Skeletal muscle cell (primary cell): ENCODE measurements around the gene PRR7.
"Not testable (repeated sequence)": the region's sequence is repeated elsewhere in the genome, so short reads cannot be mapped to it uniquely, and the experiment has no call there.

Experiments used
- DNase-seq: peaks from one replicate; pipeline ENCODE4 v3.0.0-alpha.2; 2010; ENCODE audit warnings: low read depth
- H3K4me3 ChIP-seq: 2 replicates; pipeline ENCODE4 v1.5.1; 2011; ENCODE audit warnings: low read depth, mild to moderate bottlenecking, control low read depth, low read length, moderate library complexity

The PRR7 gene

DNA sequence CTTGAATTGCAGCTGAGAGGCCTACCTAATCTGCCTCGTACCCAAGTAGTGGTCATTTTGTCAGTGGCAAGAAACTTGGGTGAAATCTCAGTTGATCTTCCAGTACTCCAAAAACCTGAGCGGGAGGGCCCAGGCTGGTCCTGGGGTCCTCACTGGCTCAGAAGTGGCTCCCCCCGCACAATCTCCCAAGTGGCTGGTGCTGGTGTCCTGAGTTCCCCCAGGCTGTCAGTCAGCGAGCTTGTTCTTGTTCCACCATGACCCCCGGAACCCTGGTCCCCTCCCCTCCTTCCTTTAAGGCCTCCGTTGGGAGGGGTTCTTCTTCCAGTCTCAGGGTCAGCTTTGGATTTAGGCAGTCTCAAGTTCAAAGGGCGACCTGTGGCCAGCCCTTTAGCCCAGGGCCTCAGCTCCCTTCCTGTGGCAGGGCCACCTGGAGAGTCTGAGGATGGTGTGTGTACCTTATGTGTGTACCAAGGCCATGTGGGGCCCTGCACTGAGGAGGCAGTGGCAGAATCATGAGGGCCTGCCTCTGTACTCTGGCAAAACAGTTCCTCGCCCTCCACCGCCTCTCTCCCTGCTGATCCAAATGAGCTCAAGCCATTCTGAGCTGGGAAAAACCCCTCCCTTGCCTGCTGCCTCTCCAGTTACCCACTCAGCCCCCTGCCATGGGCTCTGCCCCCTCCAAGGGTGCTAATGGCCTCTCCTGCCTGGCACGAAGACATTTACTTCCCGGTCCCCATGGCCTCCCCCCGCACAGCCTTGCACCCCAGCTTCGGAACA is 31.3 kb downstream of the PRR7 start:
- H3K4me3 ChIP-seq: no peak overlapping the region
- no peak for DNase-seq

DNA sequence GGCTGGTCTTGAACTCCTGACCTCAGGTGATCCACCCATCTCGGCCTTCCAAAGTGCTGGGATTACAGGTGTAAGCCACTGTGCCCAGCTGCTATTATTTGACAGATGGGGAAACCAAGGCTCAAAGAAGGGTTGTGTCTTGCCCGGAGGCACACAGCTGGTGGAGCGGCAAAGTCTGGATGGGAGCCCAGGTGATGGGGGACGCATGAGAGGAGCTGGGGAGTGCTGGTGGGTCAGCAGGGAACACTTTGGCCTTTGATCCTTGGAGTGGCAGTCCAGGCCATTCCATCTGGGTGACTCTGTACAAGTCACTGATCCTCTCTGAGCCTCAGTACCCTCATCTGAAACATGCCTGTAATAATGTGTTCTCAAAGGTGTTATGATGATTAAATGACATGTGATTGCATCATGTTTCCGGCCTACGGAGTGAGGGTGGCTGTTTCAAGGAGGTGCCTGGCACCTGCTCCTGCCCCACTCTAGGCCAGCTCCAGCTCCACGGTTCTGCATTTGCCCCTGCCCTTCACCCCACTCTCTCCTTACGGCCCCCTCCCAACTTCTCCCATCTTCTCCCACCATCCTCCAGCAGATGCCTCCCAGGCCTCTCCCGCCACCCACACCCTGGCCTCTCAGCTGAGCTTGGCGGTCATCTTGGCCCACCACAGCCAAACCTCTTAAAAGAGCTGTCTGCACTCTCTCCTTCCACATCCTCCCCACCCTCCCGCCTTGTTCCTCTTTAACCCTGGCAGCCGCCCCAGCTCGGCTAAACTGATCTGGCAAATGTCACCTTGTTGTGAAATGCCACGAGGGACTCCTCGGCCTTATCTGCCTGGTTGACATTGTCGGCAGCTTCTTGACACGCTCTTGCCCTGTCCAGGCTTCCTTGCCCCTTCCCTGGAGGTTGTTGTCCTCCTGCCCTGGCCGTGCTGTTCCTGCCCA is 32.4 kb downstream of the PRR7 start:
- no peak for DNase-seq
- no peak overlapping the region for H3K4me3 ChIP-seq

DNA sequence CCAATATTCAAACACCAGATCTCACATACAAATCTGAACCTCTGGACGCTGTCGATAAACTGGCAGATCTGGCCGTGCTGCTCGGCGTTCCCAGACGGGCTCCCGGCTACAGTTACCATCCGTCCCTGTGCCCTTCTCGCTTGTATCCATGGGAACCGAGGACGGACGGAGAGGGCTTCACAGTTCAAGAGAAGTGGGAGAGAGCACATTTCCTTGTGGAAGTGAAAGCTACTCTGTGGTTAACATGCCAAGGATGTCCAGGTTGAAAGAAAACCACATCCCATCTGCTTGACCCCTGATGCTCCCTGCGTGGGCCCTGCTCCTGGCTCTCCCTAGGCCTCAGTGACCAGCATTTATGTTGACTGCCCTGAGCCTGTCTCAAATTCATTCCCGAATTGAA is 33.2 kb downstream of the PRR7 start:
- DNase-seq: no peak
- no peak overlapping the region for H3K4me3 ChIP-seq

DNA sequence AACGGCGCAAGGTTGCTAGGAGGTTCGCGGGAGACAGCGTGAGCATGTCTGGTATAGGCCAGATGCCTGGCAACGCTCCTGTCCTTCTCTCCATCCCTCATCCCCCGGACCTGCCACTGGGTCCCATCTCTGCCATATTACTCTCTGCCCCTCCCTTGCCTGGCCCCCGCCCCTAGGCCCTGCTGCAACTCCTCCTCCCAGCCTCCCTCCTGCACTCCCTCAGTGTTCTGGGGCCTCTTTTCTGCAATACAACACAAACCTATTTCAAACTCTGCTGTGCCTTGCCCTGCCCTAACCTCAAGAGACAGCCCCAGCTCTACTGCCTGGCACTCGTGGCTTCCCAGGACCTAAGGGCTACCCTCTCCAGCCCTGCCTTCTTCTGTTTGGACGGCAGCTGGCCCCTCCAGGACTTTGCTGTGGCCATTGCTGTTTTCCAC is 35.8 kb downstream of the PRR7 start:
- H3K4me3 ChIP-seq: no peak overlapping the region

DNA sequence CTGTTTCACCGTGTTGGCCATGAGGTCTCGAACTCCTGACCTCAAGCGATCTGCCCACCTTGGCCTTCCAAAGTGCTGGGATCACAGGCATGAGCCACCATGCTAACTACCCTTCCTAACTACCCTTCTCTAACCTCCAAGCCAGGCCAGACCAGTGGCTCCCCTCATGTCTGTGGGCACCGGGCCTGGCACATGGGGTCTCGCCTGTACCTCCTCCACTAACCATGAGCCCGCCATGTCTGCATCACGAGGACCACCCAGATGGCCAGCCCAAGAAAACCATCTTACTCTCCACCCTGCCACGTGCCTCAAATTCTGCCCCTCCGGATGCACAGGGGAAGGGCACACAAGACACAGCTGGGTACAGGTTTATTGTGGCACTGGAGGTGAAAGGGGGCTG is 36.4 kb downstream of the PRR7 start:
- no peak for DNase-seq
- H3K4me3 ChIP-seq: no peak overlapping the region

More for the DNA sequence above, 35.8 kb downstream of the PRR7 start:
- no peak for DNase-seq

DNA sequence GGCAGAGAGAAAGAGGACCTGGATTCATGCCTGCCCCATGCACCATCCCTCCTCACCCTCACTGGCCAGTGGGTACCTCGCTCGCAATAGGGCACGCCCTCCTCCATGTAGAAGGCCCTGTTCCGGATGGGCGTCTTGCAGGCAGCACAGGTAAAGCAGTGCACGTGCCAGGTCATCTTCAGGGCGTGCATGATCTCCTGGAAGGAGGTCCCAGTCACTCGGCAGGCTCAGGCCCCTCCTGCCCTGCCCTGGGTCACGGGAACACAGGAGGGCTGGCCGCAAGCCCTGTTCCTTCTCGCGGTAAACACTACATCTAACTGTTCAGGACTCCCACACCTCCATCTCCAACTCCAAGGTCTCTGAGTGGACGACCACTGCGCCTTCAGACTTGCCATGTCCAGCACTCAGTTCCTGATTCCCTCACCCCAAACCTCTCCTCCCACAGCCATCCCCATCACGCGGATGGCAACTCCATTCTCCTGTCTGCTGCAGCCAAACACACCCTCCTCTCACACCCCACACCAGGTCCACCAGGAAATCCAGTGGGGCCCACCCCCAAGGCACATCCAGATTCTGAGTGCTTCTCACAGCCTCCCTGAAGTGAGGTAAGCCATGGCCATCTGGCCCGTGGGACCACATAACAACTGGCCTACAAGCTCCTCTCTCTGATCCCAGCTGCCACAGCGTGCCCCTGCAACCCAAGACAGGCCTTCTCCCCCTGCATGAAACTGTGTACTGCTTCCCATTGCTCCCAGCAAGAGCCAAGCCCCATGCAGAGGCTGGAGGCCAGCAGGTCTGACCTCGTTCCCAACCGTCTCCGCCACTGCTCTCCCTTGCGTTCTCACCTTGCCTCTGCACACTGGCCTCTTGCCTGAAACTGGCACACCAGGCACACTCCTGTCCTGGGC is 37.6 kb downstream of the PRR7 start:
- DNase-seq: no peak
- no peak overlapping the region for H3K4me3 ChIP-seq

DNA sequence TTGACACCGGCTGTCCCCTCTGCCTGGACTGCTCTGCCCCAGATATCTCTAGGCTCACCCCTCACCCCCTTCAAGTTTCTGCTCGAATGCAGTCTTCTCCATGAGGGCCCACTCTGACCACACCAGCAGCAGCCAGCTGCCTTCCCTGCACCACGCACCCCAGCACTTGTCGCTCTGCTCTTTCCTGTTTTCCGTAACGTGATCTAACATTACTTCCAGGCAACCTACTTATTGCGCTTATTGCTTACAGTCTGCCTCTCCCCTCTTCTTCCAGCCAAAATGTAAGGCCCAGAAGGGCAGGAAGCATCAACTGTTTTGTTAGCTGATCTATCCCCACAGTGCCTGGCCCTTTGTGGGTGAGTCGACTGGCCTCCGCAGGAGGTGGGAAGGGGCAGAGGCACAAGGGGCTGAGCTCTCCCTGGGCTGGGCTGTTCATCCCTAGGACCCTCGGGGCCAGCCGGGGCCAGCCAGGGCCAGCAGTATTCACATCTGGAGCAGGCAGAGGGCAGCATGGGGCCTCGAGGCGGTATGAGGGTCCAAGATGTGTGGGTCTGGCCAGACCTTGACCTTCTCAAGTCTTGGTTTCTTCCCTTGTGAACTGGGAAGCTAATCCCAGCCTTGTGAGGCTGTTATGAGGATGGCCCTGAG is 38.4 kb downstream of the PRR7 start:
- no peak for DNase-seq
- no peak overlapping the region for H3K4me3 ChIP-seq

DNA sequence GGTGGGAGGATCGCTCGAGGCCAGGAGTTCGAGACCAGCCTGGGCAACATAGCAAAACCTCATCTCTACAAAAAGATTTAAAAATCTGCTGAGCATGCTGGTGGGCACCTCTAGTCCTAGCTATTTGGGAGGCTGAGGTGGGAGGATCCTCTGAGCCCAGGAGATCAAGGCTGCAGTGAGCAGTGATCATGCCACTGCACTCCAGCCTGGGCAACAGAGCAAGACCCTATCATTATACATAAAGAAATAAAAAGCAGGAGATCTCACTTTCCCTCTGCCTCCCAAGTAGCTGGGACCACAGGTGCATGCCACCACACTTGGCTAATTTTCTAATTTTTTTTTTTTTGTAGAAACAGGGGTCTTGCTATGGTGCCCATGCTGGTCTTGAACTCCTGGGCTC is 39.1 kb downstream of the PRR7 start:
- DNase-seq, H3K4me3 ChIP-seq: not testable (repeated sequence)

DNA sequence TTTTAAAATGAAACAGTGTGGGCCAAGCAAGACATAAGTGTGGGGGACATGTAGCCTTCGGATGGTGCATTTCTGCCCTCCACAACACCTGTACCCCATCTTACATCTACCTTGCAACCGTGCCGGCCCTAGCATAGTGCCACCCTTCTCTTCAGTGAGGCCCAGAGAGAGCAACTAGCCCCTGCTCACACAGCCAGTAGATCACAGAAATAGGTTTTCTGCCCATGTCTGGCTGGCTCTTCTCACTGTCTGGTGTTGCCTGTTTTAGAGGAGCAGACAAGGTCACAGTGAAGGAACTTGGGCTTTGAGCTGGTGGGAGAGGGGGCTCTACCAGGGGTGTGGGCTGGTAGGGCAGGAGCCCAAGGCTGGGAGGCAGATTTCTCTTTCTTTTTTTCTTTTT is 39.6 kb downstream of the PRR7 start:
- DNase-seq: no peak
- no peak overlapping the region for H3K4me3 ChIP-seq

DNA sequence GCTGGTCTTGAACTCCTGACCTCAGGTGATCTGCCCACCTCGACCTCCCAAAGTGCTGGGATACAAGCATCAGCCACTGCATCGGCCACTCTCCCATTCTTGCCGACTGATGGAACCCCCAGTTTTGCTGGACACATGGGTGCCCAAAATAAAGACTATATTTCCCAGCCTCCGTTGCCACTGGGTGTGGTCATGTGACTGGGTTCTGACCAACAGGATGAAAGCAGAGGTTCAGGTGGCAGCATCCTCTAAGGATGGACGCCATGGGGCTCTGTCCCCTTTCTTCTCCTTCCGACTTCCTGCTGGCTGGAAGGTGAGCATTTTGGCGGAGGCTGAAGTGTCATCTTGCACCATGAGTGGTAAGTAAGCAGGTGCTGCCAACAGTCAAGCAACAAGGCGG is 40.5 kb downstream of the PRR7 start:
- DNase-seq: no peak
- no peak overlapping the region for H3K4me3 ChIP-seq

DNA sequence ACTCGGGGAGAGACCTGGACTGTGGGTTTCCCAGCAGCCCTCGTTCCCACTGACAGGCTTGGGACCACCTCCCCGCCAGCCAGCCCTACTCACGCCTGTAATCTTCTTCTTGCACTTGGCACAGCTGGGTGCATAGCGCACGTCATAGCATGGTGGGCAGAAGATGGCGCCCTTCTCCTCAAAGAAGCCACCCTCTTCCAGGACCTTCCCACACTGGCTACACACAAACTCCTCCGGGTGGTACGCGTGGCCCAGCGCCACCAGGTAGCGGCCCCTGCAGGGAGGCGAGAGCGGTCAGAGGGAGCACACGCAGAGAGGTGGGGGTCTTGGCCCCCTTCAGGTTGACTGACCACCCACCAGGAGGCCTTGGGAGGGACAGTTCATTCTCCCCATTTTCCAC is 41.4 kb downstream of the PRR7 start:
- no peak overlapping the region for H3K4me3 ChIP-seq
- no peak for DNase-seq

DNA sequence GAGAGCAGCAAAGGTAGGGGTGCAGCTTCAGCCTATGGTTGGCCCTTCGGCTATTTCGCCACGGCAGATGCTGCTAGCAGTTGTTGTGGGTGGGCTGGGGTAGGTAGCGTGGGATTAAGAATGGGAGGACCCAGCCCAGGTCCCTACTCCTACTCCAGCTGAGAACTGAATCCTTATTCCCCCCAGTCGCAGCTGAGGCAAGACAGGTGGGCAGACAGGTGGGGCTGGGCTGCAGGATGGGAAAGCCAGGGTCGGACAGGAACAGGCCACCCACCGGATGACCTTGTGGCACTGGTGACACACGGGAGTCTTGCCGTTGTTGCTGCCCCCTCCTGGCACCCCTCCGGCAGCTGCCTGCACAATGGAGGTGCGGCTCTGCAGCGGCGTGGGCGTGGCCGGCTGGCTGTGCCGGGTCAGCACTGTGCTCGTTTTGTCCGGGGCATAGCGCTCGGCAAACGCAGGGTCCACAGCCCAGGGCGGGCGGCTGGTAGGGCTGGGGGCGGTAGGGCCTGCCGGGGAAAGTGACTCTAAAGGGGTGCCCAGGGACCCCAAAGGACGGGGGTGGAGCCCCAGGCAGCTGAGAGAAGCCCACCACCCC is 42.6 kb downstream of the PRR7 start:
- DNase-seq: no peak
- no peak overlapping the region for H3K4me3 ChIP-seq

DNA sequence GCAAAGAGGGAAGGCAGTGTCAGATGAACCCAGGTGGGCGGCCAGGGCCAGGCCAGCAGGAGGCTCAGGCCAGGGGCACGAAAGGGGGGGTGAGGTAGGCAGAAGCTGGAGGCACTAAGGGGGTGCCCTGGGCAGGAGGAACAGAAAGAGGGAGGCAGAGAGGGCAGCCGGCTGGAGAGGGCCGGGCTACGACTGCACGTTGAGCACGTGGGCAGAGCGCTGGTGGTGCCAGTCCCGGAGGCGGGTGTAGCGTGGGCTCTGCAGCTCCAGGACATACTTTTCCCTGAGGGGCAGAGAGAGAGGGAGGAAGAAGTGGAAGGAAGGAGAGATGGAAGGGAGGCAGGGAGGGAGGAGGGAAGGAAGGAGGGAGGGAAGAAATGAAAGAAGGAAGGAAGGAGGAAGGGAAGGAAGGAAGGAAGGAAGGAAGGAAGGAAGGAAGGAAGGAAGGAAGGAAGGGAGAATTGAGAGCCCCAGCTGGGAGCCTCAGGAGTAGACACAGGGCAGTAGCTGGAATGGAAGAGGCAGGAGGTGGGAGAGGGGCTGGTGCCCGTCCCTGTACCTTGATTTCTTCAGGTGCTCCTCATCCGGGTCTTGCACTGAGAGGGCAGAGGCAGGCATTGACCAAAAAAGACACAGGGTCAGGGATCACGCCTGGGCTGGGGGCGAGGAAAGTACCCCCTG is 43.8 kb downstream of the PRR7 start:
- H3K4me3 ChIP-seq: no peak overlapping the region
- DNase-seq: no peak

DNA sequence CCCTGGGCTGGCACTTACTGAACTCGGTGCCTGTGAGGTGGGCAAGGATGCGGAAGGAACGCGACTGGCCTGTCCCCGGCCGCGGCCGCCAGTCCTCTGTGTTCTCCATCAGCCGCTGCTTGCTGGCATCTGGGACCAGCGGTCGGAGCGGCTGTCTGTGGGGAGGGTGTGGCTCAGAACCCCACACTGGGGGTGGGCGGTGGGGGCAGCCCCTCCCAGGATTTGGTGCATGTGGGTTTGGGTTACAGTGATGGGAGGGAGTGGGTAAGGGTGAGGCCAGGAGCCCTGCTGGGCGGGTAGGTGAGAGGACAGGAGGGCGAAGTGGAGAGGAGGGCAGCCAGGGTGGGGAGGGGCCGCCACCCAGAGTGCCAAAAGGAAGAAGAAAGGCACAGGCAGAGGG is 44.4 kb downstream of the PRR7 start:
- DNase-seq: no peak
- H3K4me3 ChIP-seq: no peak overlapping the region

DNA sequence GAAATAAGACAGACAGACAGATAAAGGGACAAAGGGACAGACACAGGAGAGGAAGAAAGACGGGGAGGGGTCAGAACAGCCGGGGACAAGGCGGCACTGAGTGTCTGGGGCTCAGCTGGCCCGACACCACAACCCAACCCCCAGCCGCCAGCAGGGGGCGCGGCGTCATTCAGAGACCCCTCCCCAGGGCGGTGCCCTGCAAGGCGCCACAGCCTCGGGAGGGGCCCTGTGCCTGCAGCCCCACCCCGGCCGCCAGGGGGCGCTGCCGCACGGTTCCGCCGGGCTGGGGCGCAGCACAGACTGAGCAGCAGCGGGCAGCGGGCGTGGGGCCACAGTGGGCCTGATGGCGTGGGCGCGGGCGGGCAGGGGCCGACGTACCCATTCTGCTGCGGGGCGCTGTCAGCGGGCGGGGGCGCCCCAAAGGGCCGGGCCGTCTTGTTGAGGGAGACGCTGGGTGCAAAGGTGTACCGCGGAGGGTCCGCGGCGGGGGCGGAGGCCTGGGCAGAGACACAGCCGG is 44.9 kb downstream of the PRR7 start:
- no peak overlapping the region for H3K4me3 ChIP-seq
- DNase-seq: no peak

DNA sequence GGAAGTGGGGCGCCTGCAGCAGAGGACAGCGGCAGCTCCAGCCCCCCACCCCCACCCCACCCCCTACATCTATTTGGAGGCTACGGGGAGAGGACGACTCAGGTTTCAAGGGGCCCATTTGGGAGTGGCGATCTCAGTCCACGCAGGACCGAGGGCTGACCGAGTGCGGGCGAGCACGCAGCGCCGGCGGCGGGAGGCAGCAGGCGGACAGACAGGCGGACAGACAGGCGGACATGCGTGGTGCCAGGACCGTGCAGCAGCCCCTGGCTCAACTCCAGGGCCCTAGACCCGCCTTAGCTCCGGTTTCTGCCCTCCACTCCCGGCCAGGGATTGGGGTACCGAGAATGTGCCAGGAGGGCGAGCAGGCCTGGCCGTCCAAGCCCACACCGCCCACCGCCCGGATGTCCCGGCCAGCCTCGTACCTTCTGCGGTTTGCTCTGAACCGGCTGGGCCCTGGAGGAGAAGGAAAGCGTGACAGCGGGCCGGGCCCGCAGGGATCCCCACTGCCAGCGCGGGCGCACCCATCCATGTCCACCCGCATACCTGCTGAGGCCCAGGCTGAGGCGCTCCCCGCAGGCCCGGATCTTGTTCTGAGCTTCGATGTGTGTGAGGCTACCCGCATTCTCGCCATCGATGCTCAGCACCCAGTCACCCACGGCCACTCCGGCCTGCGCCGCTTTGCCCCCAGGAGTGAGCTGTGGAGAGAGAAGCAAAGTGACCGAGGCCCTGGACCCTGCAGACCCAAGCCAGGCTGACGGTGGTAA is 45.6 kb downstream of the PRR7 start:
- no peak overlapping the region for H3K4me3 ChIP-seq
- no peak for DNase-seq

DNA sequence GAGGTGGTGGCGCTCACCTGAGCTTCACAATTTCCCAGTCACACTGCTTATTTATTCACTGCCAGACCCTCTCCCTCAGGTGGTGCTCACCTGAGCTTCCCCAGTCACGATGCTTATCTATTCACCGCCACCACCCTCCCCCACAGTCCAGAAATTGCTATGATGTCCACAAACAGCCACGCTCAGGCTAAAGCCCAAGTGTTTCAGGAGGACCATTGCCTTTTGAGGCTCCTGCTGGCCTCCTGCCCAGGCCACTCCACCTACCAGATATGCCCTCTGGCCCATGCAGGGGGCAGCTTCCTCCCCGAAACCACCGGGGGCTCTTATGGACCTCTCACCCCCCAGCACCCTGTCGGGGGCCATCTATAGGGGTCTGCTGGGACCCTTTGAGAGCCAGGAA is 46.2 kb downstream of the PRR7 start:
- no peak overlapping the region for H3K4me3 ChIP-seq
- no peak for DNase-seq
